BLaER1 treated with 17β-estradiol and CSF1 and Interleukin-3, amounts not matched to agents 10 nM and 100 nM (cell line): ENCODE results near the gene DHRS1.

Experiments used
- H3K27ac ChIP-seq, 11 experiments: shearing (Covaris generic); formaldehyde crosslinking; 2 replicates each; pipeline ENCODE4 v1.8.1; 2022
- H3K27me3 ChIP-seq, 11 experiments: shearing (Covaris generic); formaldehyde crosslinking; 2 replicates each; pipeline ENCODE4 v1.8.1; 2022
- H3K36me3 ChIP-seq, 11 experiments: shearing (Covaris generic); formaldehyde crosslinking; 2 replicates each; pipeline ENCODE4 v1.8.1; 2022
- H3K4me1 ChIP-seq, 10 experiments: shearing (Covaris generic); formaldehyde crosslinking; 2 replicates each; pipeline ENCODE4 v1.8.1; 2022
- H3K4me2 ChIP-seq, 11 experiments: shearing (Covaris generic); formaldehyde crosslinking; 2 replicates each; pipeline ENCODE4 v1.8.1; 2022
- H3K4me3 ChIP-seq, 10 experiments: shearing (Covaris generic); formaldehyde crosslinking; 2 replicates each; pipeline ENCODE4 v1.8.1; 2022
- H3K9ac ChIP-seq, 11 experiments: shearing (Covaris generic); formaldehyde crosslinking; 2 replicates each; pipeline ENCODE4 v1.8.1; 2022
- H3K9me3 ChIP-seq, 11 experiments: shearing (Covaris generic); formaldehyde crosslinking; replicated peaks in 1 of 11; 2 replicates each; pipeline ENCODE4 v1.8.1; 2022
- H4K20me1 ChIP-seq, 11 experiments: shearing (Covaris generic); formaldehyde crosslinking; 2 replicates each; pipeline ENCODE4 v1.8.1; 2022
- Cebpa-rat ChIP-seq, 11 experiments: shearing (Covaris generic); IDR thresholded peaks; 2 replicates each; pipeline ENCODE4 v1.8.1; 2022

DHRS1 gene

DNA sequence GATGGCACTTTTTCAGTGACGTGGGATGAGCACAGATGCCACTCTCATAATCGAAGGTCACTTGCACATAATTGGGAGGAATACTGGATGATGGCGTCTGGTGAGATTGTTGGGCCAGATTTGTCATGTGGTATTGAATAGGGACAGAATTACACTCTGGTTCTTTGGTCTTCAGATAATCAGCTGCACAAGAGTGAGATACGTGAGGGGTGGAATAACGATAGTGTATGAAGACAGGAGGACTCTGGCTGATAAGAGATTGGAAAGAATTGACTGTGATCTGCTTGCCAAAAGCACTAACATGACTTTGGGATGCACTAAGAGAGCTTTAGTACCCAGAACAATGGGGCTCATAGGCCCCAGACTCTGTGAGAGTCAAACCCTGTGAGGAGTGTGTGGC is 21.2 kb downstream of the DHRS1 start:
- H3K4me1 ChIP-seq, result peaks cover 32 to 100% (median 85%) of the 10 kb centered on the region in 10 experiments
- H3K36me3 ChIP-seq, result no peaks in the 10 kb centered on the region
- no peaks in the 10 kb centered on the region for H4K20me1 ChIP-seq
- peak overlapping the region; percentile 70 to 97 (median 86) for H3K4me2 ChIP-seq
- TF ChIP-seq Cebpa-rat (IDR thresholded peaks at IDR 0.05), result no peak
- peak overlapping the region; percentile 48 to 100 (median 90); a peak in 20 of 22 replicates for H3K27ac ChIP-seq
- peak overlapping the region in 3 of 10 experiments; percentile 4 to 21 (median 10); a peak in 2 of 20 replicates for H3K4me3 ChIP-seq
- H3K9ac ChIP-seq, result peak overlapping the region in 7 of 11 experiments; percentile 16 to 83 (median 77); a peak in 11 of 22 replicates
- H3K27me3 ChIP-seq, result no peaks in the 10 kb centered on the region
- H3K9me3 ChIP-seq, result peaks cover 0 to 9% (median 0%) of the 10 kb centered on the region in 11 experiments; a peak in 2 of 22 replicates

DNA sequence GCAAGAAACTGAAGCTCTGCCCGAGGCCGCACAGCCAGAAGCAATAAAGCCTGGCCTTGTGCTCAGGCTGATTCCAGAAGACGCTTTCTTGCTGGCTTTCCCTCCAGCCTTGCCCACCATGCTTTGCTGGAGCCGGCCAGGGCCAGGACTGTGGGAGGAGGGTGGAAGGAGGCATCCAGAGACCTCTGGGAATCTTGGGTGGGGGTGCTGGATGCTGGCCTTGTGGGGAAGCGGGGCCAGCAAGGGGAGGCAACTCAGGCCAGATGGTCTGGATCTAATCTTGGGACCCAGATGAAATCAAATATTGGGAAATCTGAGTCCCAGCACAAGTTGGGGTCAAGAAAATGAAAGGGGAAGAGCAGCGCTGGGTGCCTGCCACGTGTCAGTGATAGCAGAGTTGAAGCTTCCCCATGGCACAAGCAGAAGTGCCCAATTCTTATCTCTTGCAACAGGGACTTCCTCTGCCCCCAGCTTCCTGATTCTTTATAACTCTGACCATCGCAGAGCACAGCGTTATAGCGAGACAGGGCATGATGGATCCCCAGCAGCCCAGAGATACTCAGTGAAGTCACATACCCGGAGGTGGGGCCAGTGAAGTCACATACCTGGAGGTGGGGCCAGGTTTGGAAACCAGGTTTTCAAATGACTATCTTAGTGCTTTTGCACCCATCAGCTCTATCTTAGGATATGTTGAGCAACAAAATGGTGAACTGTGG is 21.8 kb downstream of the DHRS1 start:
- no peaks in the 10 kb centered on the region for H4K20me1 ChIP-seq
- peak overlapping the region; percentile 70 to 97 (median 86) for H3K4me2 ChIP-seq
- H3K27me3 ChIP-seq, result no peaks in the 10 kb centered on the region
- TF ChIP-seq Cebpa-rat (IDR thresholded peaks at IDR 0.05), result peak in 8 of 11 experiments; percentile 32 to 82 (median 68); a peak in 12 of 22 replicates
- peaks cover 0 to 9% (median 0%) of the 10 kb centered on the region in 11 experiments; a peak in 2 of 22 replicates for H3K9me3 ChIP-seq
- H3K36me3 ChIP-seq, result no peaks in the 10 kb centered on the region
- peaks cover 33 to 100% (median 91%) of the 10 kb centered on the region in 10 experiments for H3K4me1 ChIP-seq
- peak overlapping the region in 2 of 10 experiments; percentile 10 to 21; a peak in 3 of 20 replicates for H3K4me3 ChIP-seq
- H3K27ac ChIP-seq, result peak overlapping the region; percentile 68 to 100 (median 90)
- H3K9ac ChIP-seq, result peak overlapping the region; percentile 27 to 83 (median 72); a peak in 19 of 22 replicates

DNA sequence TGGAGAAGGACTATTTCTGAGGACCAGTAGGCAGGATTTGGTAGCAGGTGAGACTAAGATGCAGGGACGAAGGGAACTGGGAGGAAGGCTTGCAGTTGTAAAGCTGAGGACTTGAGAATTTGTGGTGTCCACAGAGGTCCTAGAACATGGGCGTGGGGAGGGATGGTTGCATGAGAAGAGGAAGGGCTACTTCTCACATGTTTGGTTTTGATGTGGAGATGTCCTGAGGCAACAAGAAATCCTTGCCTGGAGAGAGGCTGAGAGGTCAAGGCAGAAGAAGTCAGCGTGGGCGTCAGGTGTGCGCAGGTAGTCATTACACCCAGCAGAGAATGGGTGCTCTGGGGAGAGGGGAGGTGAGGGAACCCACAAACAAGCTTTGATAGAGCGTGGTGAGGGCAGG is 22.5 kb downstream of the DHRS1 start:
- no peaks in the 10 kb centered on the region for H3K27me3 ChIP-seq
- no peaks in the 10 kb centered on the region for H4K20me1 ChIP-seq
- no peak overlapping the region; a peak in 1 of 20 replicates for H3K4me3 ChIP-seq
- peak overlapping the region in 10 of 11 experiments; percentile 52 to 83 (median 72); a peak in 17 of 22 replicates for H3K9ac ChIP-seq
- H3K9me3 ChIP-seq, result peaks cover 0 to 9% (median 0%) of the 10 kb centered on the region in 11 experiments; a peak in 2 of 22 replicates
- peaks cover 40 to 100% (median 93%) of the 10 kb centered on the region in 10 experiments for H3K4me1 ChIP-seq
- no peaks in the 10 kb centered on the region for H3K36me3 ChIP-seq
- H3K4me2 ChIP-seq, result peak overlapping the region in 10 of 11 experiments; percentile 70 to 97 (median 88); a peak in 19 of 22 replicates
- no peak for TF ChIP-seq Cebpa-rat (IDR thresholded peaks at IDR 0.05)
- peak overlapping the region; percentile 68 to 100 (median 90); a peak in 21 of 22 replicates for H3K27ac ChIP-seq

DNA sequence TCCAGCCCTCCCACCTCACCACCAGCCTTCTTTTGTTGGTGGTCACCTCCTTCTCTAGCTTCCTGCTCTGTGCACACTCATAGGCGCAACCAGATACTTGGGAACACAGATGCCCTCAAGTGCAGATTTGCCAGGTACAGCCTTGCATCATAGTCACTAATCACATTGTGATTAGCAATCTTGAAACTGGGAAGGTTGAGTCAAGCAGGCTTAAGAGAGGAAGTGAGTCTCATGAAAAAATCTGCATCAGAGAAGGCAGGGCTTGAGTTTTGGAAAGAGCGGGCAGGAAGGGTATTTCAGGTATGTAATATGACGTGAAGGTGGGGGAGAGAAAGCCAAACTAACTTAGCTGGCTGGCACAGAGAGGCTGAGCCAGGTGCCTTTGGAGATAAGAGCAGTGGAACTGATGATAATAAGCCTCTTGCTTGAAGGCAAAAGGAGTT is 25.5 kb downstream of the DHRS1 start:
- Histone ChIP-seq H3K9ac (peak overlapping the region in 6 of 11 experiments; percentile 3 to 98 (median 60); a peak in 9 of 22 replicates), H3K27me3 (no peaks in the 10 kb centered on the region), H3K9me3 (peaks cover 0 to 9% (median 0%) of the 10 kb centered on the region in 11 experiments; a peak in 2 of 22 replicates), H3K4me2 (peak overlapping the region in 8 of 11 experiments; percentile 10 to 97 (median 90); a peak in 16 of 22 replicates), H3K27ac (peak overlapping the region in 8 of 11 experiments; percentile 28 to 100 (median 98); a peak in 16 of 22 replicates), H3K36me3 (peaks cover 0 to 14% (median 10%) of the 10 kb centered on the region in 11 experiments; a peak in 16 of 22 replicates), H3K4me3 (no peak overlapping the region), H4K20me1 (no peaks in the 10 kb centered on the region), H3K4me1 (peaks cover 34 to 92% (median 78%) of the 10 kb centered on the region in 10 experiments)
- TF ChIP-seq Cebpa-rat (IDR thresholded peaks at IDR 0.05), result peak in 3 of 11 experiments; percentile 41 to 76 (median 68); a peak in 4 of 22 replicates

DNA sequence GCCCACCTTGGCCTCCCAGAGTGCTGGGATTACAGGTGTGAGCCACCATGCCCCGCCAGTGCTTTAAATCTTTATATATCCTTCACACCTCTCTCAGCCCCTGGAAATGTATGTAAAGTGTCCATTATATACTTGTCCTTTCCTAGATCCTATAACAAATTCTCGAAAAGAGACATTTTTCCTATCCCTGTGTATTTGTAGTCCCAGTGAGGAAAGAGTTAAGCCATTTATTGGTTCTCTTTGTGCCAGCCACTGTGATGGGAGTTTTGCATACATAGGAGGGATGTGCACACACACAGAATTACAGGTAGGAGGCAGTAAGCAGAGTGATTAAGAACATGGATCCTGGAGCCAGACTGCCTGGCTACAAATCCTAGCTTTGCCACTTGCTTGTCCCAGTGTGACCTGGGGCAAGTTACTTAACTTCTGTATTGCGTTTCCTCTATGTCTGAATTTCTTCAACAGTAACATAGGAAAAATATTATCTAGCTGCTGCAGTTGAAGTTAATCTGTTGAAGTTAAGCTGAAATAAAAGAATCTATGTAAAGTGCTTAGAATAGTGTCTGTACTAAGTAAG is 26.1 kb downstream of the DHRS1 start:
- Histone ChIP-seq H3K27me3 (no peaks in the 10 kb centered on the region), H3K4me2 (peak overlapping the region in 8 of 11 experiments; percentile 10 to 97 (median 90); a peak in 15 of 22 replicates), H4K20me1 (no peaks in the 10 kb centered on the region), H3K4me3 (no peak overlapping the region), H3K36me3 (peaks cover 0 to 20% (median 15%) of the 10 kb centered on the region in 11 experiments; a peak in 17 of 22 replicates), H3K4me1 (peaks cover 28 to 86% (median 72%) of the 10 kb centered on the region in 10 experiments), H3K9ac (peak overlapping the region in 6 of 11 experiments; percentile 3 to 98 (median 60); a peak in 9 of 22 replicates), H3K27ac (peak overlapping the region in 8 of 11 experiments; percentile 28 to 100 (median 98); a peak in 14 of 22 replicates), H3K9me3 (peaks cover 0 to 6% (median 0%) of the 10 kb centered on the region in 11 experiments; a peak in 2 of 22 replicates)
- TF ChIP-seq Cebpa-rat (IDR thresholded peaks at IDR 0.05), result no peak

DNA sequence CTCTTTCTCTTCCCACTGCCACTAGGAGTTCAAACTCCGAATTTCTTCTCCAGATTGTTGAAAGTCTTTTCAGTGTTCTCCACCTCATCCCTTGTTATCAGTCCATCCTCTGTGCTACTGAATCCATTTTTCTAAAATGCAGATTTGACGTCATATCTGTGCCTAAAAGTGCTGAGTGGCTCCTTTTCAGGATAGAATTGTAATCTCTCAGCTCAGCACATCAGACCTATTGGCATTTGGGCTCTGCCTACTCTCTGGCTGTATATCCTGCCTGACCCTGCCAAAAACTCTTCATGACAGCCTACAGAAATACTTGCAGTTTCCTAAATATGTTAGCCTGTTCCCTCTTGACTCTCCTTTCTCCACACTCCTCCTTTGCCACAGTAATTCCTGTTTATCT is 27.1 kb downstream of the DHRS1 start:
- H3K4me2 ChIP-seq, result peak overlapping the region; percentile 89 to 97 (median 94); a peak in 19 of 22 replicates
- peak overlapping the region in 6 of 11 experiments; percentile 97 to 100 (median 99); a peak in 10 of 22 replicates for H3K27ac ChIP-seq
- TF ChIP-seq Cebpa-rat (IDR thresholded peaks at IDR 0.05), result no peak
- H3K27me3 ChIP-seq, result no peaks in the 10 kb centered on the region
- H4K20me1 ChIP-seq, result no peaks in the 10 kb centered on the region
- peak overlapping the region in 2 of 10 experiments; percentile 78 to 84; a peak in 3 of 20 replicates for H3K4me3 ChIP-seq
- H3K4me1 ChIP-seq, result peaks cover 17 to 76% (median 61%) of the 10 kb centered on the region in 10 experiments
- H3K9ac ChIP-seq, result peak overlapping the region in 5 of 11 experiments; percentile 31 to 98 (median 61); a peak in 6 of 22 replicates
- H3K9me3 ChIP-seq, result no peaks in the 10 kb centered on the region
- H3K36me3 ChIP-seq, result peaks cover 2 to 29% (median 19%) of the 10 kb centered on the region in 11 experiments; a peak in 19 of 22 replicates

DNA sequence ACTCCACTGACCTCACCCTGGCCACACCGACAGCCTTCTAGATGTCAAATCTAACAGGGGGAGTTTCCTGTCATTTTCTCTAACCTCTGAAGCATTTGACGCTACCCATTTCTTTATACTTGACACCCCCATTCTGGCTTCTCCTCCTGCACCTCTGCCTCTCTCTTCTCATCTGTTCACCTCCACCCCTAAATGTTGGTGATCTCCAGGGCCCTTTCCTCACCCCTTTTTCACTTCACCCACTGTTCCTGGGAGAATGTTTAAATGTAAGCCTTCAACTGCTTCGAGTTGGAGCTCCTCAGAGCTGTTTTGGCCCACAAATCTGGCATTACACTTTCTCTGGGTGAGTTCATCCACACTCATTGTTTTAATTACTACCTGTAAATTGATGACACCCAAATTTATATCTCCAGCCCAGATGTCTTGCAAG is 27.7 kb downstream of the DHRS1 start:
- Histone ChIP-seq H3K27ac (peak overlapping the region; percentile 95 to 100 (median 98)), H3K27me3 (no peaks in the 10 kb centered on the region), H3K9ac (peak overlapping the region; percentile 92 to 100 (median 98)), H3K36me3 (peaks cover 7 to 35% (median 25%) of the 10 kb centered on the region in 11 experiments; a peak in 19 of 22 replicates), H3K4me1 (peaks cover 19 to 69% (median 59%) of the 10 kb centered on the region in 10 experiments), H3K9me3 (no peaks in the 10 kb centered on the region), H3K4me2 (peak overlapping the region; percentile 89 to 97 (median 94)), H3K4me3 (peak overlapping the region; percentile 72 to 95 (median 82)), H4K20me1 (peaks cover 0 to 2% (median 0%) of the 10 kb centered on the region in 11 experiments; a peak in 1 of 22 replicates)
- no peak for TF ChIP-seq Cebpa-rat (IDR thresholded peaks at IDR 0.05)
